GM18505 (cell line): ENCODE measurements around the gene C16orf87.
A peak's percentile ranks its signal among the peaks of the same experiment; 100 is the strongest.

Experiments
- ATAC-seq: cut with Tn5 transposase; IDR thresholded peaks from one replicate; pipeline ENCODE4 v1.9.1; 2021; ENCODE audit not compliant: unreplicated experiment
- POLR2A ChIP-seq: IDR thresholded peaks from 4 replicates; pipeline ENCODE4 v1.6.1; 2011; ENCODE audit warnings: borderline replicate concordance; ENCODE audit not compliant: insufficient read depth, insufficient read length; ENCODE audit errors: extremely low read depth

Gene C16orf87

GRCh38 chr16:46777804-46778203 lies 53.2 kb downstream of the C16orf87 start:
- no peak for ATAC-seq
- TF ChIP-seq POLR2A, result no peak

GRCh38 chr16:46775214-46775613 lies 55.8 kb downstream of the C16orf87 start:
- TF ChIP-seq POLR2A, result no peak

DNA sequence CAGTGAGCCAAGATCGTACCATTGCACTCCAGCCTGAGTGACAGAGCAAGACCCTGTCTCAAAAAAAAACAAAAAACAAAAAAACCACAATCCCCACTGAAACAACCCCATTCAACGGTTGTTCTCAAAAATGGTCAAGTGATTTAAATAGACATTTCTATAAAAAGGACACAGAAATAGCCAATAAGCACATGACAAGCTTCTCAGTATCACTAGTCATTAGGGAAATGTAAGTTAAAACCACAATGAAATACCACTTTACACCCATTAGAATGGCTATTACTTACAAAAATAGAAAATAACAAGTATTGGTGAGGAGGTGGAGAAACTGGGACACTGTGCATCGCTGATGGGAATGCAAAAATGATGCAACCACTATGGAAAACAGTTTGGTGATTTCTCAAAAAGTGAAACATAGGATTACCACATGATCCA lies 56.2 kb downstream of the C16orf87 start:
- no peak for ATAC-seq
- TF ChIP-seq POLR2A, result no peak

More at GRCh38 chr16:46775214-46775613, 55.8 kb downstream of the C16orf87 start:
- ATAC-seq, result no peak

GRCh38 chr16:46772463-46772862 lies 58.5 kb downstream of the C16orf87 start:
- no peak for ATAC-seq
- TF ChIP-seq POLR2A, result no peak

GRCh38 chr16:46768809-46769208 lies 62.2 kb downstream of the C16orf87 start:
- ATAC-seq, result no peak
- TF ChIP-seq POLR2A, result no peak

DNA sequence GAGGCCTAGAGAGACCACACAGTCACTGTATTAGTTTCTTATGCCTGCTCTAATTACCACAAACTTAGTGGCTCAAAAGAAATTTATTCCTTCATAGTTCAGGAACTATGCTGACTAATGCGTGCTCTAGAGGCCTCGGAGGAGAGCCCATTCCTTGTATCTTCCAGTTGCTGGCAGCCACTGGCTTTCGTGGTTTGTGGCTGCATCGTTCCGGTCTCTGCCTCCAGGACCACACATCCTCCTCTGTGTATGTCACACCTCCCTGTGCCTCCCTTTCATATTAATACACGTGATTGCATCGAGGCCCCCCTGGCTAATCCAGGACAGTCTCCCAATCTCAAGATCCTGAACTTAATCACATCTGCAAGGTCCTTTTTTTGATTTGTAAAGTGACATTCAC lies 65.9 kb downstream of the C16orf87 start:
- TF ChIP-seq POLR2A, result no peak
- ATAC-seq, result no peak

DNA sequence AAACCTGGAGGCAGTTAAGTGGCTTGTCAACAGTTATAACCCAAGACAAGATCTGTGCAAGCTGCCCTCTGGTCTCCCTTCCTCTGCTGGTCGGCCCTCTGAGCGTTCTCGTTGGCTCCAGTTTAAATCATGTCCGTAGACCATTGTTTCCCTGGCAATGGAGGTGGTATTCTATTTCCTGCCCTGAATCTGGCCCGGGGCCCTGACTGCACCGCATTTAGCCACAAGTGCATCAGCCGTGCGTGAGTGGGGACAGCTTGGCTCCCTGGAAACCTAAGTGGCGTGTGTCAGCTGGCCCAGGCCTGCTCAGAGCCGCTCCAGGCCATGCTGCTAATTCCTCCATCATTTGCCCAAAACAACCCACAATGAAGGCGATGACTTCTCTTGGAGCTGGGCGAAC lies 67.8 kb downstream of the C16orf87 start:
- ATAC-seq, result no peak
- TF ChIP-seq POLR2A, result no peak

- ATAC-seq, result no peak
- no peak for TF ChIP-seq POLR2A
Measured at GRCh38 chr16:46762583-46762982, 68.4 kb downstream of the C16orf87 start.

DNA sequence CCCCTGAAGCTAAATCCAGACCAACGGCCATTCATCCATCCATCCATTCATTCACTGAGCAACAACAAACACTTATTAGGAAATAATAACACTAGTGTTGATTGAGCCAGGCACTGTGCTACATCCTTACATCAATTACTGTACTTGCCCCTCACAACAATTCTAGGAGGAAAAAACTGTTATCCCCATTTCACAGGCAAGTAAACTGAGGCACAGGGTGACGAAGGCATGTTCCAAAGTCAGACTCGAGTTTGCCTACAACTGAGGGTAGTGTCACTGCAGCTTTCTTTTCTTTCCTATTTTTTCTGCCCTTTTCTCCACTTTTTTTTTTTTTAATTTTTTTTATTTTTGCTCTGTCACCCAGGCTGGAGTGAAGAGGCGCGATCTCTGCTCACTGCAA lies 71.7 kb downstream of the C16orf87 start:
- ATAC-seq, result no peak
- TF ChIP-seq POLR2A, result no peak

- no peak for TF ChIP-seq POLR2A
- ATAC-seq, result no peak
Measured at GRCh38 chr16:46757339-46758050, 73.5 kb downstream of the C16orf87 start.

DNA sequence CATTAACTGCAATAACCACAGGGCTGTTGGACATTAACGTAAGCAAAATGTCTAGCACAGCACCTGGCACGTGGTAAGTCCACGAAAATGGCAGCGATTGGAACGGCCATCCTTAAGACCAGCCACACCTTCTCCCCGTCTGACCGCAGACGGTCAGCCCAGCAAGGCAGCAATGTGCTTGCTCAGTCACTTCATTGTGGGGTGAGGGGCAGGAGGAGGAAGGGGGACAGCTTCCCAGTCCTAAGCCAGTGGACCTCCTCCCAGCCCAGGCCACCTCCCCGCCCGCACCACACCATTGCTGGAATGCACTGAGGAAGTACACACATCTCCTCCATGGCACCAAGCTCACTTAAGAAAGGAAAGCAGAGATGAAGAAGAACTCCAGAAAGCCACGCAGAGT lies 74.2 kb downstream of the C16orf87 start:
- no peak for TF ChIP-seq POLR2A
- no peak for ATAC-seq

- ATAC-seq, result no peak
- no peak for TF ChIP-seq POLR2A
Measured at GRCh38 chr16:46753015-46753414, 78.0 kb downstream of the C16orf87 start.

GRCh38 chr16:46751381-46751780 lies 79.6 kb downstream of the C16orf87 start:
- ATAC-seq, result no peak

GRCh38 chr16:46748775-46749705 lies 81.9 kb downstream of the C16orf87 start:
- ATAC-seq, result peak; percentile 61
- no peak for TF ChIP-seq POLR2A

More at GRCh38 chr16:46751381-46751780, 79.6 kb downstream of the C16orf87 start:
- TF ChIP-seq POLR2A, result no peak
